GM21381 (cell line): ENCODE results near the gene PRKN.
"Not testable (repeated sequence)": the region's sequence is repeated elsewhere in the genome, so short reads cannot be mapped to it uniquely, and the experiment has no call there.

Source experiments
- ATAC-seq: cut with Tn5 transposase; IDR thresholded peaks from one replicate; pipeline ENCODE4 v1.9.1; 2021; ENCODE audit warnings: mild to moderate bottlenecking, moderate library complexity; ENCODE audit not compliant: unreplicated experiment

The PRKN gene

GRCh38 chr6:162546905-162547304, 180.7 kb downstream of the PRKN start:
- no peak for ATAC-seq

- ATAC-seq: no peak
Measured at GRCh38 chr6:162543221-162543620, 184.3 kb downstream of the PRKN start.

GRCh38 chr6:162541019-162541601, 186.5 kb downstream of the PRKN start:
- no peak for ATAC-seq

- ATAC-seq: no peak
Measured at GRCh38 chr6:162539321-162539720, 188.2 kb downstream of the PRKN start.

- no peak for ATAC-seq
Measured at GRCh38 chr6:162538643-162539064, 188.9 kb downstream of the PRKN start.

- no peak for ATAC-seq
Measured at GRCh38 chr6:162533009-162533400, 194.6 kb downstream of the PRKN start.

- ATAC-seq: no peak
Measured at GRCh38 chr6:162532283-162533008, 195.1 kb downstream of the PRKN start.

GRCh38 chr6:162531391-162531790, 196.2 kb downstream of the PRKN start:
- ATAC-seq: not testable (repeated sequence)

- no peak for ATAC-seq
Measured at GRCh38 chr6:162528538-162528937, 199.0 kb downstream of the PRKN start.

- ATAC-seq: no peak
Measured at GRCh38 chr6:162526960-162527359, 200.6 kb downstream of the PRKN start.

- no peak for ATAC-seq
Measured at GRCh38 chr6:162525181-162525580, 202.4 kb downstream of the PRKN start.

GRCh38 chr6:162512744-162513143, 214.8 kb downstream of the PRKN start:
- no peak for ATAC-seq

GRCh38 chr6:162497389-162497788, 230.2 kb downstream of the PRKN start:
- no peak for ATAC-seq

- ATAC-seq: no peak
Measured at GRCh38 chr6:162493917-162494316, 233.6 kb downstream of the PRKN start.

GRCh38 chr6:162491637-162492036, 235.9 kb downstream of the PRKN start:
- ATAC-seq: no peak

- ATAC-seq: no peak
Measured at GRCh38 chr6:162489101-162489976, 238.2 kb downstream of the PRKN start.

GRCh38 chr6:162488444-162488843, 239.1 kb downstream of the PRKN start:
- no peak for ATAC-seq

GRCh38 chr6:162485464-162485863, 242.1 kb downstream of the PRKN start:
- no peak for ATAC-seq

- no peak for ATAC-seq
Measured at GRCh38 chr6:162481938-162482337, 245.6 kb downstream of the PRKN start.

- ATAC-seq: no peak
Measured at GRCh38 chr6:162481320-162481719, 246.2 kb downstream of the PRKN start.

- ATAC-seq: no peak
Measured at GRCh38 chr6:162478192-162478671, 249.3 kb downstream of the PRKN start.

- no peak for ATAC-seq
Measured at GRCh38 chr6:162474722-162475121, 252.8 kb downstream of the PRKN start.
